Measurements from ENCODE around the gene C1orf116.

DNA sequence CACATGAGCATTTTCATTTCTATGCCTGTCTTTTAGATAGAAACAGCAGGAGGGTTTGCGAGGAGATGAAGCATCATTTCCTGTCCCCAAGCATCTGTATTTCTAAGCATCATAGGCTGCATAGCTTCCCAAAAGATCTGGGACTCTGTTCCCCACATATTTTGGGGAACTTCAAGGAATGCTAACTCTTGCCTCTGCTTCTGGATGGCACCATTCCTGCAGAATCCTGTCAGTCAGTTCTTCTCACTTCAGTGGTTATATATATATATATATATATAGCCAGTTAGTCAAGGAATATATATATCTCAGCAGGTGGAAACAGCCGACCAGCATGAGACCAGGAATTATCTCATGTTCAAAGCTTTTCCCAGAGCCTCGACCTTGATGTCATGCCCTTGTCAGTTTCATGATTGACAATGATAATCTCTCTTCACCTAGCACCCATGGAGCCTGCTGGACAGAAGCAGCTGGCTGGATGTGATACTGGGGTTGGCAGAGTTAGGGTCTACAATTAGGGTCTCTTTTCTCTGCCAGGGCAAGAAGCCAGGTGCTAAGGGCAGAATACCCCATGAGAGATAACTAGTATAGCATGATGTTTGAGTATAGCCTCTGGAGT lies 22.9 kb upstream of the C1orf116 start:
- TF ChIP-seq, protein P1, sequence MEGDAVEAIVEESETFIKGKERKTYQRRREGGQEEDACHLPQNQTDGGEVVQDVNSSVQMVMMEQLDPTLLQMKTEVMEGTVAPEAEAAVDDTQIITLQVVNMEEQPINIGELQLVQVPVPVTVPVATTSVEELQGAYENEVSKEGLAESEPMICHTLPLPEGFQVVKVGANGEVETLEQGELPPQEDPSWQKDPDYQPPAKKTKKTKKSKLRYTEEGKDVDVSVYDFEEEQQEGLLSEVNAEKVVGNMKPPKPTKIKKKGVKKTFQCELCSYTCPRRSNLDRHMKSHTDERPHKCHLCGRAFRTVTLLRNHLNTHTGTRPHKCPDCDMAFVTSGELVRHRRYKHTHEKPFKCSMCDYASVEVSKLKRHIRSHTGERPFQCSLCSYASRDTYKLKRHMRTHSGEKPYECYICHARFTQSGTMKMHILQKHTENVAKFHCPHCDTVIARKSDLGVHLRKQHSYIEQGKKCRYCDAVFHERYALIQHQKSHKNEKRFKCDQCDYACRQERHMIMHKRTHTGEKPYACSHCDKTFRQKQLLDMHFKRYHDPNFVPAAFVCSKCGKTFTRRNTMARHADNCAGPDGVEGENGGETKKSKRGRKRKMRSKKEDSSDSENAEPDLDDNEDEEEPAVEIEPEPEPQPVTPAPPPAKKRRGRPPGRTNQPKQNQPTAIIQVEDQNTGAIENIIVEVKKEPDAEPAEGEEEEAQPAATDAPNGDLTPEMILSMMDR (IDR thresholded peaks at IDR 0.05; ENCODE audit: low read depth, low read length), result no peak
- no peak for TF ChIP-seq POLR2A (IDR thresholded peaks at IDR 0.05; ENCODE audit: extremely low read depth, insufficient read length)

Measured in NB4 (cell line).